Stimulated activated memory B cell treated with anti-CD40 and anti-IgM and Interleukin-4, amounts not matched to agents 10 μg/mL and 1 μg/mL and 100 μg/mL, for 72 hours (primary cell): Measurements from ENCODE around the gene LRFN3.
"Not testable (repeated sequence)": the region's sequence is repeated elsewhere in the genome, so short reads cannot be mapped to it uniquely, and the experiment has no call there.

Source experiments
- ATAC-seq: fragments of 150-1000 bp; cut with Tn5 transposase; 2 replicates; pipeline ENCODE4 v1.10.0; 2021
- H3K27ac Mint-ChIP-seq: one replicate; pipeline ENCODE4 v1.8.0; 2022; ENCODE audit warnings: mild to moderate bottlenecking, mixed read lengths
- H3K27me3 Mint-ChIP-seq: one replicate; pipeline ENCODE4 v1.8.0; 2022; ENCODE audit warnings: mixed read lengths
- H3K36me3 Mint-ChIP-seq: one replicate; pipeline ENCODE4 v1.8.0; 2022; ENCODE audit warnings: mixed read lengths
- H3K4me1 Mint-ChIP-seq: one replicate; pipeline ENCODE4 v1.8.0; 2022; ENCODE audit warnings: mixed read lengths
- H3K4me3 Mint-ChIP-seq: one replicate; pipeline ENCODE4 v1.8.0; 2022; ENCODE audit warnings: mild to moderate bottlenecking, moderate library complexity, mixed read lengths
- H3K9me3 Mint-ChIP-seq: one replicate; pipeline ENCODE4 v1.8.0; 2022; ENCODE audit warnings: mixed read lengths

LRFN3 gene

GRCh38 chr19:35940839-35941238 lies 4.7 kb downstream of the LRFN3 start:
- ATAC-seq: no peak
- Mint-ChIP-seq H3K27ac (no peak overlapping the region), H3K36me3 (peaks cover 13% of the 10 kb centered on the region), H3K4me1 (peaks cover 22% of the 10 kb centered on the region), H3K27me3 (peaks cover 30% of the 10 kb centered on the region), H3K4me3 (no peak overlapping the region), H3K9me3 (no peaks in the 10 kb centered on the region)

- H3K27ac Mint-ChIP-seq: no peak overlapping the region
- ATAC-seq: no peak
- H3K36me3 Mint-ChIP-seq: peaks cover 13% of the 10 kb centered on the region
Observed at GRCh38 chr19:35942235-35942634, 6.1 kb downstream of the LRFN3 start.

GRCh38 chr19:35943321-35944301 lies 7.4 kb downstream of the LRFN3 start:
- Mint-ChIP-seq H3K27ac (no peak overlapping the region), H3K36me3 (peaks cover 13% of the 10 kb centered on the region), H3K4me1 (peaks cover 4% of the 10 kb centered on the region), H3K9me3 (no peaks in the 10 kb centered on the region), H3K4me3 (no peak overlapping the region), H3K27me3 (peaks cover 19% of the 10 kb centered on the region)
- ATAC-seq: no peak

More at GRCh38 chr19:35942235-35942634, 6.1 kb downstream of the LRFN3 start:
- peaks cover 24% of the 10 kb centered on the region for H3K27me3 Mint-ChIP-seq
- H3K4me3 Mint-ChIP-seq: no peak overlapping the region
- H3K9me3 Mint-ChIP-seq: no peaks in the 10 kb centered on the region
- H3K4me1 Mint-ChIP-seq: peaks cover 17% of the 10 kb centered on the region

GRCh38 chr19:35944556-35944955 lies 8.4 kb downstream of the LRFN3 start:
- no peak overlapping the region for H3K4me3 Mint-ChIP-seq
- H3K36me3 Mint-ChIP-seq: peaks cover 13% of the 10 kb centered on the region
- no peak overlapping the region for H3K27ac Mint-ChIP-seq
- H3K9me3 Mint-ChIP-seq: no peaks in the 10 kb centered on the region
- no peak for ATAC-seq
- no peaks in the 10 kb centered on the region for H3K4me1 Mint-ChIP-seq
- H3K27me3 Mint-ChIP-seq: peaks cover 15% of the 10 kb centered on the region

GRCh38 chr19:35945121-35945790 lies 9.1 kb downstream of the LRFN3 start:
- peaks cover 13% of the 10 kb centered on the region for H3K36me3 Mint-ChIP-seq
- ATAC-seq: no peak
- no peak overlapping the region for H3K4me3 Mint-ChIP-seq
- H3K27ac Mint-ChIP-seq: no peak overlapping the region
- peaks cover 15% of the 10 kb centered on the region for H3K27me3 Mint-ChIP-seq
- H3K9me3 Mint-ChIP-seq: no peaks in the 10 kb centered on the region
- no peaks in the 10 kb centered on the region for H3K4me1 Mint-ChIP-seq

- H3K36me3 Mint-ChIP-seq: peaks cover 13% of the 10 kb centered on the region
- no peak overlapping the region for H3K4me3 Mint-ChIP-seq
- no peaks in the 10 kb centered on the region for H3K4me1 Mint-ChIP-seq
- H3K9me3 Mint-ChIP-seq: no peaks in the 10 kb centered on the region
- no peak for ATAC-seq
- no peak overlapping the region for H3K27ac Mint-ChIP-seq
- peaks cover 15% of the 10 kb centered on the region for H3K27me3 Mint-ChIP-seq
Observed at GRCh38 chr19:35946203-35946602, 10.0 kb downstream of the LRFN3 start.

GRCh38 chr19:35949131-35949530 lies 13.0 kb downstream of the LRFN3 start:
- Mint-ChIP-seq H3K4me3 (no peak overlapping the region), H3K4me1 (peaks cover 16% of the 10 kb centered on the region), H3K27ac (no peak overlapping the region), H3K36me3 (peaks cover 2% of the 10 kb centered on the region), H3K27me3 (peaks cover 7% of the 10 kb centered on the region), H3K9me3 (no peaks in the 10 kb centered on the region)
- no peak for ATAC-seq

- Mint-ChIP-seq H3K9me3 (peaks cover 2% of the 10 kb centered on the region), H3K4me3 (no peak overlapping the region), H3K36me3 (no peaks in the 10 kb centered on the region), H3K27me3 (peaks cover 25% of the 10 kb centered on the region), H3K4me1 (peaks cover 24% of the 10 kb centered on the region), H3K27ac (no peak overlapping the region)
- no peak for ATAC-seq
Observed at GRCh38 chr19:35955881-35956634, 19.9 kb downstream of the LRFN3 start.

- not testable (repeated sequence) for H3K4me3 Mint-ChIP-seq, H3K36me3 Mint-ChIP-seq, ATAC-seq, H3K27ac Mint-ChIP-seq, H3K9me3 Mint-ChIP-seq
- Mint-ChIP-seq H3K4me1 (peaks cover 24% of the 10 kb centered on the region), H3K27me3 (peaks cover 26% of the 10 kb centered on the region)
Observed at GRCh38 chr19:35957411-35957810, 21.2 kb downstream of the LRFN3 start.

- peaks cover 12% of the 10 kb centered on the region for H3K4me1 Mint-ChIP-seq
- no peaks in the 10 kb centered on the region for H3K36me3 Mint-ChIP-seq
- peaks cover 2% of the 10 kb centered on the region for H3K9me3 Mint-ChIP-seq
- peaks cover 26% of the 10 kb centered on the region for H3K27me3 Mint-ChIP-seq
- ATAC-seq: no peak
- H3K4me3 Mint-ChIP-seq: peak overlapping the region; percentile 22
- H3K27ac Mint-ChIP-seq: no peak overlapping the region
Observed at GRCh38 chr19:35958660-35959039, 22.5 kb downstream of the LRFN3 start.

DNA sequence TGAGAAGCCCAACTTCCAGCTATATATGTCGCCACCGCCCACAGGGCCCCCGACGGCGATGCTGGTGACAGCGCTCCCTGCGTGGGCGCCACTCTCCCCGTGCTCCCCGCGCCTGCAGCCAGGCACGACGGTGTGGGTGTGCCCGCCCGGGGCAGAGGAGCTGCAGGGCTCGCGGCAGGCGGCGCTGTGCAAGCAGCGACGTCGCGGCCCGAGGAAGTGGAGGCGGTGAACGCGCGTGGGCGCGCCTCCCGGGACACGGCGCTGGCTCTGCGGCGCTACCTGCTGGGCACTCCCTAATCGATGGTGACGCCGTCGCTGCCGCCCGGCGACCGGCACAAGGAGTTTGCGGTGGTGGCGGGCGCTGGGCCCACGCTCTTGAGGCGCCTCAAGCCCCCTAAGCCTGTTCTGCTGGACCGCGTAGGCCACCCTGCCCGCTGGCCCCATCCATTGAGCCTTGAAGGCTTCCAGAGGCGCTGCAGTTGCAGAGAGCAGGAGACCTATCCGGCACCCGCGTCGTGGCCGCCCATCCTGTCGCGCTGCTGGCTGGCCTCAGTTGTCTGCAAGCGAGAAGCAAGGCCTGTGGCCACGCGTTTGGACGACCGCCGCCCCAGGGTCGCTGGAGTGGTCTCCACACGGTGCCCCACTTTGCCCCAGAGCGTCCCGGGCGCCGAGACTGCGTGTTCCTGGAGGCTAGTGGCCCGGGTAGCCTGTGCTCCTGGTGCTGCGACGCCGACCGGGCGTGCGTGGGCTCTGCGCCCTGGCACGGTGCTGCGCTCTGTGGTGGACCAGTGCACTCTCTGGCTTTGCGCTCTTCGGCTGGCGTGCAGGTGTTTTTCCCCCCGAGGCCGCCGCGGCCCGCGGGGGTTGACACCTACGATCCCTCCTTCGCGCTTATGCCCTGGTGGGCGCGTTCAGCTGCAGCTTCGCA lies 23.1 kb downstream of the LRFN3 start:
- ATAC-seq: peak; percentile 84
- H3K4me3 Mint-ChIP-seq: no peak overlapping the region
- H3K4me1 Mint-ChIP-seq: peaks cover 6% of the 10 kb centered on the region
- no peak overlapping the region for H3K27ac Mint-ChIP-seq
- peaks cover 2% of the 10 kb centered on the region for H3K9me3 Mint-ChIP-seq
- no peaks in the 10 kb centered on the region for H3K36me3 Mint-ChIP-seq
- peaks cover 26% of the 10 kb centered on the region for H3K27me3 Mint-ChIP-seq

DNA sequence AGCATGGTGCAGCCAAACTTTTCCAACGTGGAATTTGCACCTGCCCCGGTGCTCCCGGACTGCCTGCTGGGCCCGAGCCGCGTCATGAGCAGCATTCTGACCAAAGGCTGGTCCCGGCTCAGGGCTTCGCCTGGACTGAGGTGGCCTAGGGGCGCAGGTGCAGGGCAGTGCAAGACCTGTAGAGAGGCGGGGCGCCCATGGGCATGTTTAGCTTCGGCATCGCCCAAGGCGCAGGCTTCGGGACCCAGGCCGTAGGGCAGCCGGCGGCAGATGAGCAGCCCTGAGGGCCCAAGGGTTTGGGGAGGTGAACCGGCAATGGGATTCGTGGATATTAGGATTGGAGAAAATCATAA lies 23.8 kb downstream of the LRFN3 start:
- Mint-ChIP-seq H3K9me3 (peaks cover 2% of the 10 kb centered on the region), H3K27me3 (peaks cover 26% of the 10 kb centered on the region), H3K4me3 (no peak overlapping the region), H3K4me1 (peaks cover 5% of the 10 kb centered on the region), H3K36me3 (no peaks in the 10 kb centered on the region), H3K27ac (no peak overlapping the region)
- no peak for ATAC-seq

- H3K27me3 Mint-ChIP-seq: peaks cover 28% of the 10 kb centered on the region
- H3K4me1 Mint-ChIP-seq: peaks cover 5% of the 10 kb centered on the region
- H3K27ac Mint-ChIP-seq: no peak overlapping the region
- no peaks in the 10 kb centered on the region for H3K36me3 Mint-ChIP-seq
- no peak for ATAC-seq
- H3K9me3 Mint-ChIP-seq: peaks cover 2% of the 10 kb centered on the region
- H3K4me3 Mint-ChIP-seq: no peak overlapping the region
Observed at GRCh38 chr19:35960432-35960972, 24.3 kb downstream of the LRFN3 start.

DNA sequence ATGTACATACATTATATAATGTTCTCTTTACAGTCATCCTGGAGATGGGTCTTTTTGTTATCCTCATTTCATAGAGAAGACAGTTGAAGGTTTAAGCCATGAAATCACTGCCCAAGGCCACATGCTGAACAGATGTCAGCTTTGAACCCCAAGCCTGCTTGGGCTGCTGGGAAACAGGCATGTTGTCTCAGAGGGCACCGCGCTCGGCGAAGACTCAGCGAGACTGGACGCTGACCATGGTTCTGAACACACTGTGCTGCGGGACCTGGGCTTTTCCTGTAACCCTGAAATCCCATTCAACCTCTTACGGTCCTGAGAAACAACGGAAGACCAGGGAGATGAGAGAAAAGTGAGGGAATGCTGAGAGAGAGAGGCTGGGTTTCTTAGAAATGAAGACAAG lies 27.3 kb downstream of the LRFN3 start:
- no peak for ATAC-seq
- no peaks in the 10 kb centered on the region for H3K36me3 Mint-ChIP-seq
- peaks cover 41% of the 10 kb centered on the region for H3K27me3 Mint-ChIP-seq
- H3K4me3 Mint-ChIP-seq: no peak overlapping the region
- no peaks in the 10 kb centered on the region for H3K9me3 Mint-ChIP-seq
- H3K4me1 Mint-ChIP-seq: peaks cover 5% of the 10 kb centered on the region
- H3K27ac Mint-ChIP-seq: no peak overlapping the region
